Measurements from ENCODE around the gene GALNT6.
A peak's percentile ranks its signal among the peaks of the same experiment; 100 is the strongest.

Gene GALNT6

GRCh38 chr12:51391283-51392123 lies at the start of gene GALNT6:
TSS of gene GALNT6 (minus strand) at chr12:51391406. CDS start at chr12:51379781, 11,625 bp downstream.
- TF ChIP-seq CTCF (conservative IDR thresholded peaks at IDR 0.05; ENCODE audit: low read depth, low read length), result no peak
- DNase-seq (ENCODE audit: low read depth), result no peak
- peak within 1 kb of the TSS; percentile 63 for H3K4me3 ChIP-seq (ENCODE audit: low read length)

- no peak for DNase-seq (ENCODE audit: low read depth)
- TF ChIP-seq CTCF (conservative IDR thresholded peaks at IDR 0.05; ENCODE audit: low read depth, low read length), result no peak
- no peak overlapping the region for H3K4me3 ChIP-seq (ENCODE audit: low read length)
These were observed 48.1 kb upstream of the GALNT6 start for GRCh38 chr12:51439330-51439729.

GRCh38 chr12:51437431-51437830 lies 46.2 kb upstream of the GALNT6 start:
- TF ChIP-seq CTCF (conservative IDR thresholded peaks at IDR 0.05; ENCODE audit: low read depth, low read length), result no peak
- no peak overlapping the region for H3K4me3 ChIP-seq (ENCODE audit: low read length)
- no peak for DNase-seq (ENCODE audit: low read depth)

GRCh38 chr12:51434305-51434704 lies 43.1 kb upstream of the GALNT6 start:
- no peak for TF ChIP-seq CTCF (conservative IDR thresholded peaks at IDR 0.05; ENCODE audit: low read depth, low read length)
- no peak for DNase-seq (ENCODE audit: low read depth)
- no peak overlapping the region for H3K4me3 ChIP-seq (ENCODE audit: low read length)

GRCh38 chr12:51432921-51433320 lies 41.7 kb upstream of the GALNT6 start:
- no peak overlapping the region for H3K4me3 ChIP-seq (ENCODE audit: low read length)
- TF ChIP-seq CTCF (conservative IDR thresholded peaks at IDR 0.05; ENCODE audit: low read depth, low read length), result no peak
- DNase-seq (ENCODE audit: low read depth), result no peak

- TF ChIP-seq CTCF (conservative IDR thresholded peaks at IDR 0.05; ENCODE audit: low read depth, low read length), result no peak
- DNase-seq (ENCODE audit: low read depth), result no peak
- no peak overlapping the region for H3K4me3 ChIP-seq (ENCODE audit: low read length)
These were observed 39.1 kb upstream of the GALNT6 start for GRCh38 chr12:51430196-51430895.
